Thyroid gland (tissue), 4 donors: Measurements from ENCODE around the gene KIAA0930.

Experiments used
- POLR2A ChIP-seq, 2 donors: fragments of 450-650 bp; IDR thresholded peaks; one replicate each; pipeline ENCODE4 v1.6.1; 2017; ENCODE audit warnings: antibody characterized with exemption in 2 of 2, mild to moderate bottlenecking in 2 of 2, moderate library complexity in 1 of 2
- TF ChIP-seq, protein P1 (sequence below), 6 experiments: fragments of 200-600 bp in 3 of 6; fragments of 450-650 bp in 3 of 6; sonication (generic) in 3 of 6; IDR thresholded peaks; one replicate each; pipeline ENCODE4 v1.5.1; 2016 to 2019; ENCODE audit warnings: antibody characterized with exemption in 6 of 6, mild to moderate bottlenecking in 2 of 6, inconsistent platforms in 1 of 6, moderate library complexity in 1 of 6

GRCh38 chr22:45202333-45203149 is 38.2 kb downstream of the KIAA0930 start:
- TF ChIP-seq, protein P1, sequence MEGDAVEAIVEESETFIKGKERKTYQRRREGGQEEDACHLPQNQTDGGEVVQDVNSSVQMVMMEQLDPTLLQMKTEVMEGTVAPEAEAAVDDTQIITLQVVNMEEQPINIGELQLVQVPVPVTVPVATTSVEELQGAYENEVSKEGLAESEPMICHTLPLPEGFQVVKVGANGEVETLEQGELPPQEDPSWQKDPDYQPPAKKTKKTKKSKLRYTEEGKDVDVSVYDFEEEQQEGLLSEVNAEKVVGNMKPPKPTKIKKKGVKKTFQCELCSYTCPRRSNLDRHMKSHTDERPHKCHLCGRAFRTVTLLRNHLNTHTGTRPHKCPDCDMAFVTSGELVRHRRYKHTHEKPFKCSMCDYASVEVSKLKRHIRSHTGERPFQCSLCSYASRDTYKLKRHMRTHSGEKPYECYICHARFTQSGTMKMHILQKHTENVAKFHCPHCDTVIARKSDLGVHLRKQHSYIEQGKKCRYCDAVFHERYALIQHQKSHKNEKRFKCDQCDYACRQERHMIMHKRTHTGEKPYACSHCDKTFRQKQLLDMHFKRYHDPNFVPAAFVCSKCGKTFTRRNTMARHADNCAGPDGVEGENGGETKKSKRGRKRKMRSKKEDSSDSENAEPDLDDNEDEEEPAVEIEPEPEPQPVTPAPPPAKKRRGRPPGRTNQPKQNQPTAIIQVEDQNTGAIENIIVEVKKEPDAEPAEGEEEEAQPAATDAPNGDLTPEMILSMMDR (IDR thresholded peaks at IDR 0.05): no peak
- TF ChIP-seq POLR2A (IDR thresholded peaks at IDR 0.05): no peak
